ENCODE measurements around the gene AMN. TPM values are rescaled to one million over a fixed set of nuclear protein-coding genes. Genes with fewer than 3 reads are reported as not detected.

Gene AMN
- polyA plus RNA-seq, 1 of the 3 experiments (the other 2 are of a cell fraction): 0.03 TPM

DNA sequence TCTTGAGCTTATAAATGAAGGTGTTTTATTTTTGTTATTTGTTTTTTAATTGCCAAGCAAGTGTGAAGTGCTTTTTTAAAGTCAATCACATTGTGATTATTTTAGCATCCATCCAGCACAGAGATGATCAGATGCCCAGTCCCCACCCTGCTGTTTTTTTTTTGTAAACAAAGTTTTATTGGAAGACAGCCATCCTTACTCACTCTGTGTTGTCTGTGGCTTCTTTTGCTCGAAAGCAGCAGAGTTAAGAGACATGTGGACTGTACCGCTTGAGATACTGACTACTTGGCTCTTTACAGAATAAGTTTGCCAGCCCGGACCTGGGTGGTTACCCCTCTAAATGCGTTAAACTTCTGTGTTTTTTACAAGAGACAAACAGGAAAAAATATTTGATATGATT lies 30.9 kb upstream of the AMN start (continued):
- no peak for TF ChIP-seq REST (IDR thresholded peaks at IDR 0.05; ENCODE audit: low read depth, low read length)

DNA sequence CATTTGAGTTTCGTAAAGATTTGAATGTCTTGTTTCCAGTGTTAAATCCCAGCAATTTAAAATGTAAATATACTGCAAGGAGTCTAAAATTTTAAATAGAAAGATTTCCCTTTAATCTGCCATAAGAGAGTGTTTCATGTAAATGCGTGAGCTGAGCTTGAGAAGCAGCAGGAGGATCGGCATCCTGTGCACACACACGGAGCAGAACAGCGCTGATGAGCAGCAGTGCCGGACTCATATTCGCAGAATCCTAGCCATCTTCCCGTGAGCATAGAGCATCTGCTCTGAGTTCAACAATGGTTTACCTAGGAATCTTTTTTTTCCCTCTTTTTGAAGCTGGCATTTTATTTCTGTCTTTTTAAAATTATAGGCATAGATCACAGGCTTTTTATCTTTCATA lies 29.8 kb upstream of the AMN start:
- peaks cover 21 to 30% of the 10 kb centered on the region in 2 experiments for H3K36me3 ChIP-seq (replicated peaks in 1 of 2; ENCODE audit: control insufficient read depth in 1 of 2, insufficient read depth in 2 of 2, low read length in 1 of 2)
- CTCF ChIA-PET: no interaction called here
- DNase-seq: no peak
- no peaks in the 10 kb centered on the region for H3K9me3 ChIP-seq
- no peaks in the 10 kb centered on the region for H3K4me1 ChIP-seq (ENCODE audit: control insufficient read depth in 1 of 2, insufficient read depth in 2 of 2, low read depth in 1 of 2, low read length in 1 of 2)
- no peaks in the 10 kb centered on the region for H3K9me2 ChIP-seq
- H3K27ac ChIP-seq (ENCODE audit: low read depth in 2 of 2, low read length in 1 of 2): no peak overlapping the region
- H3K27me3 ChIP-seq (ENCODE audit: insufficient read depth): no peaks in the 10 kb centered on the region
- no peak overlapping the region for H3K4me3 ChIP-seq (ENCODE audit: low read depth in 2 of 2, low read length in 1 of 2)
- WGBS (ENCODE audit: low lambda C conversion rate): 96% methylated on average over 8 of the region's 8 CpGs
- no peak overlapping the region for H3K4me2 ChIP-seq
- H4K20me1 ChIP-seq (ENCODE audit: insufficient read depth): no peaks in the 10 kb centered on the region
- no peaks in the 10 kb centered on the region for H3F3A ChIP-seq (replicated peaks; ENCODE audit: insufficient read depth)
- TF ChIP-seq TEAD4 (IDR thresholded peaks at IDR 0.05; ENCODE audit: borderline replicate concordance, insufficient read depth) (no peak), RCOR1 (IDR thresholded peaks at IDR 0.05; ENCODE audit: low read length) (no peak), NRF1 (IDR thresholded peaks at IDR 0.05; ENCODE audit: low read depth, low read length) (no peak), POLR2AphosphoS5 (IDR thresholded peaks at IDR 0.05; ENCODE audit: low read depth, low read length) (no peak), MEF2A (IDR thresholded peaks at IDR 0.05; ENCODE audit: borderline replicate concordance, low read depth) (no peak), NFIC (IDR thresholded peaks at IDR 0.05; ENCODE audit: borderline replicate concordance) (no peak)
- no peak overlapping the region for H3K9ac ChIP-seq
- POLR2A ChIA-PET: no interaction called here
- H2AFZ ChIP-seq (ENCODE audit: low read depth): no peak overlapping the region
- H3K79me2 ChIP-seq (ENCODE audit: insufficient read depth): no peaks in the 10 kb centered on the region

DNA sequence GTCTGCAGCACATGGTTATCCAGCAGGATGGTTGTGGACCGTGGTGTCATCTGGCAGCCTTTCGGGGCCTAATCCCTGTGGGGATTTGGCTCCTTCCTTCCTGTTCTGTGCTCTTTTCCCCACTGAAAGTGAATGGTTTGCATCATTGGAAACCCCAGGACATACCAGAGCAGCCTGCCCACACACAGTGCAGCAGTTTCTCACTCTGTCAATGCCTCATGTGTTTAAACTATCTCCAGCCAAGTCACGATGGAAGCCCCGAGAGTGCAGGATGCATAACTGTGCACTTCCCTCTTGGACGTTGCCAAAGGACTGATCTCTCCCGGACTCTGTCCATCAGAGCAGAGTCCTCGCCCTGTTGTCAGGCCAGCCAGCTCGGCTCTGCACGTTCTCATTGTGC lies 29.0 kb upstream of the AMN start:
- Histone ChIP-seq H3F3A (replicated peaks; ENCODE audit: insufficient read depth) (no peaks in the 10 kb centered on the region), H2AFZ (ENCODE audit: low read depth) (no peak overlapping the region), H3K9me3 (no peaks in the 10 kb centered on the region), H3K9ac (no peak overlapping the region), H3K27me3 (ENCODE audit: insufficient read depth) (no peaks in the 10 kb centered on the region), H3K4me1 (ENCODE audit: control insufficient read depth in 1 of 2, insufficient read depth in 2 of 2, low read depth in 1 of 2, low read length in 1 of 2) (no peaks in the 10 kb centered on the region), H3K36me3 (replicated peaks in 1 of 2; ENCODE audit: control insufficient read depth in 1 of 2, insufficient read depth in 2 of 2, low read length in 1 of 2) (peaks cover 23 to 31% of the 10 kb centered on the region in 2 experiments), H3K79me2 (ENCODE audit: insufficient read depth) (no peaks in the 10 kb centered on the region), H3K4me2 (no peak overlapping the region), H3K4me3 (ENCODE audit: low read depth in 2 of 2, low read length in 1 of 2) (no peak overlapping the region), H3K9me2 (no peaks in the 10 kb centered on the region), H3K27ac (ENCODE audit: low read depth in 2 of 2, low read length in 1 of 2) (no peak overlapping the region), H4K20me1 (ENCODE audit: insufficient read depth) (no peaks in the 10 kb centered on the region)
- ChIA-PET CTCF (interaction anchor here (0.7 kb wide), 1 partner anchor 17 kb away, joined by 3 read pairs; no protein-coding TSS in a partner anchor), POLR2A (no interaction called here)
- no peak for DNase-seq
- 94% methylated on average over 9 of the region's 9 CpGs for WGBS (ENCODE audit: low lambda C conversion rate)
- TF ChIP-seq FOXJ3 (CRISPR knock-in tag; IDR thresholded peaks at IDR 0.05) (no peak), IRF3 (IDR thresholded peaks at IDR 0.05; ENCODE audit: low read depth, low read length) (no peak), JUND (IDR thresholded peaks at IDR 0.05) (no peak), SIN3A (IDR thresholded peaks at IDR 0.05; ENCODE audit: borderline replicate concordance, low read depth, low read length) (no peak), TEAD4 (IDR thresholded peaks at IDR 0.05; ENCODE audit: borderline replicate concordance, insufficient read depth) (no peak), RCOR1 (IDR thresholded peaks at IDR 0.05; ENCODE audit: low read length) (no peak), FOXM1 (IDR thresholded peaks at IDR 0.05; ENCODE audit: low read depth) (no peak), SMC3 (IDR thresholded peaks at IDR 0.05; ENCODE audit: low read depth, low read length) (no peak), REST (IDR thresholded peaks at IDR 0.05; ENCODE audit: low read depth, low read length) (no peak), EZH2phosphoT487 (IDR thresholded peaks at IDR 0.05; ENCODE audit: borderline replicate concordance, low read depth) (no peak), CHD2 (IDR thresholded peaks at IDR 0.05; ENCODE audit: low read length, partially characterized antibody) (no peak)
- TF ChIP-seq, protein P1, sequence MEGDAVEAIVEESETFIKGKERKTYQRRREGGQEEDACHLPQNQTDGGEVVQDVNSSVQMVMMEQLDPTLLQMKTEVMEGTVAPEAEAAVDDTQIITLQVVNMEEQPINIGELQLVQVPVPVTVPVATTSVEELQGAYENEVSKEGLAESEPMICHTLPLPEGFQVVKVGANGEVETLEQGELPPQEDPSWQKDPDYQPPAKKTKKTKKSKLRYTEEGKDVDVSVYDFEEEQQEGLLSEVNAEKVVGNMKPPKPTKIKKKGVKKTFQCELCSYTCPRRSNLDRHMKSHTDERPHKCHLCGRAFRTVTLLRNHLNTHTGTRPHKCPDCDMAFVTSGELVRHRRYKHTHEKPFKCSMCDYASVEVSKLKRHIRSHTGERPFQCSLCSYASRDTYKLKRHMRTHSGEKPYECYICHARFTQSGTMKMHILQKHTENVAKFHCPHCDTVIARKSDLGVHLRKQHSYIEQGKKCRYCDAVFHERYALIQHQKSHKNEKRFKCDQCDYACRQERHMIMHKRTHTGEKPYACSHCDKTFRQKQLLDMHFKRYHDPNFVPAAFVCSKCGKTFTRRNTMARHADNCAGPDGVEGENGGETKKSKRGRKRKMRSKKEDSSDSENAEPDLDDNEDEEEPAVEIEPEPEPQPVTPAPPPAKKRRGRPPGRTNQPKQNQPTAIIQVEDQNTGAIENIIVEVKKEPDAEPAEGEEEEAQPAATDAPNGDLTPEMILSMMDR (IDR thresholded peaks at IDR 0.05): no peak
